Endodermal cell (in vitro differentiated cells): ENCODE data around the gene RUNX1. TPM values are rescaled to one million over a fixed set of nuclear protein-coding genes. Genes with fewer than 3 reads are reported as not detected.

ENCODE experiments used
- DNase-seq: peaks from one replicate; pipeline ENCODE4 v3.0.0-alpha.2; 2017
- H3K27ac ChIP-seq: 2 replicates; pipeline ENCODE4 v1.5.1; 2013; ENCODE audit warnings: mild to moderate bottlenecking, low read depth, low read length, moderate library complexity
- H3K27me3 ChIP-seq: 2 replicates; pipeline ENCODE4 v1.6.1; 2013; ENCODE audit warnings: mild to moderate bottlenecking, low read length, moderate library complexity; ENCODE audit not compliant: insufficient read depth, control insufficient read depth, poor library complexity, severe bottlenecking
- H3K36me3 ChIP-seq: 2 replicates; pipeline ENCODE4 v1.7.0; 2013; ENCODE audit warnings: mild to moderate bottlenecking, low read length, moderate library complexity; ENCODE audit not compliant: control insufficient read depth, insufficient read depth
- H3K4me1 ChIP-seq: one replicate; pipeline ENCODE4 v1.7.0; 2013; ENCODE audit warnings: low read length; ENCODE audit not compliant: control insufficient read depth, insufficient read depth
- H3K4me3 ChIP-seq: 2 replicates; pipeline ENCODE4 v1.5.1; 2013; ENCODE audit warnings: mild to moderate bottlenecking, low read length, moderate library complexity
- H3K9ac ChIP-seq: 2 replicates; pipeline ENCODE4 v1.6.1; 2013; ENCODE audit warnings: mild to moderate bottlenecking, low read length, moderate library complexity; ENCODE audit not compliant: poor library complexity, severe bottlenecking; ENCODE audit errors: extremely low read depth
- H3K9me3 ChIP-seq: 2 replicates; pipeline ENCODE4 v1.6.1; 2013; ENCODE audit warnings: mild to moderate bottlenecking, low read length, moderate library complexity; ENCODE audit not compliant: control insufficient read depth
- H3K27ac Mint-ChIP-seq: 2 replicates; pipeline ENCODE4 v1.8.0; 2020; ENCODE audit warnings: mixed read lengths
- H3K27me3 Mint-ChIP-seq: 2 replicates; pipeline ENCODE4 v1.8.0; 2021; ENCODE audit warnings: mild to moderate bottlenecking, mixed read lengths; ENCODE audit not compliant: insufficient read depth
- H3K36me3 Mint-ChIP-seq: 2 replicates; pipeline ENCODE4 v1.8.0; 2020; ENCODE audit warnings: low read depth, mixed read lengths
- H3K4me1 Mint-ChIP-seq: 2 replicates; pipeline ENCODE4 v1.8.0; 2020; ENCODE audit warnings: mixed read lengths
- H3K4me3 Mint-ChIP-seq: 2 replicates; pipeline ENCODE4 v1.8.0; 2020; ENCODE audit warnings: mild to moderate bottlenecking, moderate library complexity, mixed read lengths
- H3K9me3 Mint-ChIP-seq: 2 replicates; pipeline ENCODE4 v1.8.0; 2020; ENCODE audit warnings: mild to moderate bottlenecking, mixed read lengths
- WGBS, 2 experiments: methylation state at CpG; one replicate each; pipeline versions ENCODE4 v1.1.5 to v1.1.7; 2013; ENCODE audit warnings: missing lambda C conversion rate in 2 of 2, mixed read lengths in 1 of 2; ENCODE audit not compliant: insufficient coverage in 1 of 2, insufficient read length in 1 of 2; 5-methylcytosine and 5-hydroxymethylcytosine counted together
- total RNA-seq, 2 donors: library from RNA; stranded (reverse); fragmentation: NEBNext Ultra II Directional in 1 of 2; extraction: Animal tissue kit (Norgen Biotek cat#: 25700) in 1 of 2; gene quantifications; 2 replicates in 1 of 2; 3 replicates in 1 of 2; pipeline ENCODE4 v1.2.1, GENCODE V29; 2021
- TF ChIP-seq, protein P1 (sequence below): fragments of 200-600 bp; sonication (generic); conservative IDR thresholded peaks from 2 replicates; pipeline ENCODE4 v1.5.0; 2021; ENCODE audit warnings: antibody characterized with exemption, mild to moderate bottlenecking

Gene RUNX1
- total RNA-seq, 2 donors from 2014 or later = 0.31 to 2.8 TPM

- Histone ChIP-seq H3K4me3 (no peak overlapping the region), H3K27me3 (no peaks in the 10 kb centered on the region), H3K4me1 (no peaks in the 10 kb centered on the region), H3K9me3 (no peaks in the 10 kb centered on the region), H3K27ac (no peak overlapping the region), H3K9ac (no peak overlapping the region), H3K36me3 (no peaks in the 10 kb centered on the region)
- no peaks in the 10 kb centered on the region for H3K27me3 Mint-ChIP-seq
- no peak overlapping the region for H3K4me3 Mint-ChIP-seq
- no peak for DNase-seq
- H3K4me1 Mint-ChIP-seq = peaks cover 11% of the 10 kb centered on the region
- H3K27ac Mint-ChIP-seq = no peak overlapping the region
- no peaks in the 10 kb centered on the region for H3K36me3 Mint-ChIP-seq
- 50 to 82% methylated on average over 1 to 2 of the region's 2 CpGs for WGBS, 2 experiments
- no peaks in the 10 kb centered on the region for H3K9me3 Mint-ChIP-seq
- TF ChIP-seq, protein P1, sequence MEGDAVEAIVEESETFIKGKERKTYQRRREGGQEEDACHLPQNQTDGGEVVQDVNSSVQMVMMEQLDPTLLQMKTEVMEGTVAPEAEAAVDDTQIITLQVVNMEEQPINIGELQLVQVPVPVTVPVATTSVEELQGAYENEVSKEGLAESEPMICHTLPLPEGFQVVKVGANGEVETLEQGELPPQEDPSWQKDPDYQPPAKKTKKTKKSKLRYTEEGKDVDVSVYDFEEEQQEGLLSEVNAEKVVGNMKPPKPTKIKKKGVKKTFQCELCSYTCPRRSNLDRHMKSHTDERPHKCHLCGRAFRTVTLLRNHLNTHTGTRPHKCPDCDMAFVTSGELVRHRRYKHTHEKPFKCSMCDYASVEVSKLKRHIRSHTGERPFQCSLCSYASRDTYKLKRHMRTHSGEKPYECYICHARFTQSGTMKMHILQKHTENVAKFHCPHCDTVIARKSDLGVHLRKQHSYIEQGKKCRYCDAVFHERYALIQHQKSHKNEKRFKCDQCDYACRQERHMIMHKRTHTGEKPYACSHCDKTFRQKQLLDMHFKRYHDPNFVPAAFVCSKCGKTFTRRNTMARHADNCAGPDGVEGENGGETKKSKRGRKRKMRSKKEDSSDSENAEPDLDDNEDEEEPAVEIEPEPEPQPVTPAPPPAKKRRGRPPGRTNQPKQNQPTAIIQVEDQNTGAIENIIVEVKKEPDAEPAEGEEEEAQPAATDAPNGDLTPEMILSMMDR = no peak
Observed at GRCh38 chr21:34960687-34961086, 88.4 kb downstream of the RUNX1 start.

- no peaks in the 10 kb centered on the region for H3K4me1 ChIP-seq
- H3K9me3 Mint-ChIP-seq = no peaks in the 10 kb centered on the region
- 83 to 91% methylated on average over 1 of the region's 1 CpG for WGBS, 2 experiments
- H3K27me3 Mint-ChIP-seq = no peaks in the 10 kb centered on the region
- no peaks in the 10 kb centered on the region for H3K9me3 ChIP-seq
- H3K36me3 Mint-ChIP-seq = no peaks in the 10 kb centered on the region
- H3K4me1 Mint-ChIP-seq = peaks cover 11% of the 10 kb centered on the region
- H3K4me3 ChIP-seq = no peak overlapping the region
- no peak overlapping the region for H3K4me3 Mint-ChIP-seq
- DNase-seq = no peak
- no peaks in the 10 kb centered on the region for H3K36me3 ChIP-seq
- H3K27me3 ChIP-seq = no peaks in the 10 kb centered on the region
- H3K27ac Mint-ChIP-seq = no peak overlapping the region
- TF ChIP-seq, protein P1 = no peak
- no peak overlapping the region for H3K9ac ChIP-seq
- H3K27ac ChIP-seq = no peak overlapping the region
Observed at GRCh38 chr21:34959607-34960006, 89.5 kb downstream of the RUNX1 start.

GRCh38 chr21:34958040-34958439 is 91.1 kb downstream of the RUNX1 start:
- TF ChIP-seq, protein P1 = no peak
- 92% methylated on average over 4 of the region's 4 CpGs; no CpG with 5 or more reads in 1 of the 2 experiments for WGBS, 2 experiments
- Histone ChIP-seq H3K4me3 (no peak overlapping the region), H3K27me3 (no peaks in the 10 kb centered on the region), H3K36me3 (no peaks in the 10 kb centered on the region), H3K27ac (no peak overlapping the region), H3K4me1 (no peaks in the 10 kb centered on the region), H3K9ac (no peak overlapping the region), H3K9me3 (no peaks in the 10 kb centered on the region)
- Mint-ChIP-seq H3K4me3 (no peak overlapping the region), H3K36me3 (no peaks in the 10 kb centered on the region), H3K9me3 (no peaks in the 10 kb centered on the region), H3K27ac (no peak overlapping the region), H3K4me1 (peaks cover 11% of the 10 kb centered on the region), H3K27me3 (no peaks in the 10 kb centered on the region)
- no peak for DNase-seq
